Posterior cingulate gyrus (tissue), 11 donors: ENCODE data around the gene GPLD1.
"Not testable (repeated sequence)": the region's sequence is repeated elsewhere in the genome, so short reads cannot be mapped to it uniquely, and the experiment has no call there.

ENCODE experiments used
- DNase-seq, 10 donors: peaks; one replicate each; pipeline versions ENCODE4 v3.0.0 to v3.0.0-alpha.2; 2020 to 2021; ENCODE audit warnings: mixed read lengths in 3 of 10
- intact Hi-C: fragments of 100-400 bp; cut with DNase I; formaldehyde crosslinking; loops from one replicate; pipeline ENCODE4 v1.15.1; 2023

Gene GPLD1

DNA sequence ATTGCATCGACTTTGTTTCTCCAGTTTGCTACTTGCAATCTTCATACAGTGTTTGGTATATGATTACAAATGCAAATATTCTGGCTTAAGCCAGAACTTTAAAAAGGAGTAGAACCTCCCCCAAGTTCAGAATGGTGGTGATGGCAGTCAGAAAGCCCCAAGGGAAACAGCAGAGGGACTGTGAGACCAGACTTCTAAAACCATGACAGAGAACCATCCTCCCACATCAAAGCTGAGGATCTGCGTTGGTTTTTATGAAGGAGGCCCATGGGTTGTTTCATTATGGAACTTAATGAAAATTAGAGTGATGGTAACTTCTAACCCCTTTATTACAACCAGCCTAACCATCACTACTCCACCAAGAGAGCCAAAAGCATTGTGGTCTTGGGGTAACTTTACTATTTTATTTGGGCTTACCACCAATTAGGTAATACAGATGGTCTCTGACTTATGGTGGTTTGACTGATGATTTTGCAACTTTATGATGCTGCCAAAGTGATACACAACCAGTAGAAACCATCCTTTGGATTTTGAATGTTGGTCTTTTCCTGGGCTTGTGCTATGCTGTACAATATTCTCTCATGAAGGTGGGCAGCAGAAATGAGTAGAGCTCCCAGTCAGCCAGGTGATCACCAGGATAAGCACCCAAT, 97.5 kb downstream of the GPLD1 start:
- intact Hi-C loops: no loop called here
- DNase-seq: no peak

DNA sequence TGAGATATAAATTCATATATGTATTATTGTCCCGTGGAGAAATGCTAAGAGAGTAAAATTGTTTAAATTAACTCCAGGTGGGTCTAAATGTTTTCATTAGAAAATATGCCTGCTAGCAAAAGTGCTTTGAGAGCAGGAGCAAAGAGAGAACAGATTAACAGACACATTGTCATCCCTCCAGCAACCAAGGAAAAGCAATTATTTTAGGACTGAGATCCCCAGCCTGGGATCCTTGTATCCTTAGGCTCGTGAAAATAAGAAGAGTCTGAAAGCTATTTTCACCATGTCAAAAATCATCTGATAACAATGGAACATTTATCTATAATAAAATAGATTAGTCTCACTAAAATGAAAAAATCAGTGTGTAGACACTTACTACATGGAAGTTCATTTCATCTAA, 98.2 kb downstream of the GPLD1 start:
- no peak for DNase-seq
- intact Hi-C loops: no loop called here

DNA sequence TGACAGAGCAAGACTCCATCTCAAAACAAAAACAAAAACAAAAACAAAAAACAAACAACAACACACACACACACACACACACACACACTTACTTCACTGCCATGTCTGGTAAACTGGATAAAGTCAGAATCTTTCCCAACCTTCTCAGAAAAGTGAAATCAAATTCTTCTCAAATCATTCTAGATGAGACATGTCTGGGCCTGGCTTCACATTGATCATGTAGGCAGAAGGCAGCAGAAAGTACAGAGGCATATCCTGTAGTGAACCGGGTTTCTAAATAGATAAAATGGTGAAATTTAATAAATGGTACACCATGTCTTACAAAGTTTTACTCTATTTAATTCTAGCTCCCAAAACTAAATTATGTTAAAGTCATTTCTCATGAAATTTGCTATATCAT, 101.6 kb downstream of the GPLD1 start:
- intact Hi-C loops: loop anchor here (2.0 kb wide), 1 partner anchor 105 kb away; no protein-coding TSS in a partner anchor
- no peak for DNase-seq

DNA sequence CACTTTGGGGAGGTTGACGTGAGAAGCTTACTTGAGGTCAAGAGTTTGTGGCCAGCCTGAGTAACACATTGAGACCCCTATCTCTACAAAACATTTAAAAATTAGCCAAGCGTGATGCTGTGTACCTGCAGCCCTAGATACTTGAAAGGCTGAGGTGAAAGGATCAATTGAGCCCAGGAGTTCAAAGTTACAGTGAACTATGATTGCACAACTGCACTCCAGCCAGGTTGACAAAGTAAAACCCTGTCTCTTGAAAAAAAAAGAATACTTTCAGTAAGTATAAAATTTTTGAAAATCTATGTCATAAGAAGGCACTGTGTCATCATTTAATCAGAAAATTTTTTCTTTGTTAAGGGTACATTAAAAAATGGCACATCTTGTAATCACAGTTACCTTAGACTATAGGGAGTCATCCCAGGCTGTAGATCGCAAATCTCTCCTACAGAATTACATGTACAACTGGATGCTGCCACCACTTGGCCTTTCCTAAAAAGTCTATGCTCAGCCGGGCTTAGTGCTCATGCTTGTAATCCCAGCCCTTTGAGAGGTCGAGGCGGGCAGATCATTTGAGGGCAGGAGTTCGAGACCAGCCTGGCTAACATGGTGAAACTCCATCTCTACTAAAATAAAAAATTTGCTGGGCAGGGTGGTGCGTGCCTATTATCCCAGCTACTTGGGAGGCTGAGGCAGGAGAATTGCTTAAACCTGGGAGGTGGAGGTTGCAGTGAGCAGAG, 103.7 kb downstream of the GPLD1 start:
- intact Hi-C loops: no loop called here
- no peak for DNase-seq

DNA sequence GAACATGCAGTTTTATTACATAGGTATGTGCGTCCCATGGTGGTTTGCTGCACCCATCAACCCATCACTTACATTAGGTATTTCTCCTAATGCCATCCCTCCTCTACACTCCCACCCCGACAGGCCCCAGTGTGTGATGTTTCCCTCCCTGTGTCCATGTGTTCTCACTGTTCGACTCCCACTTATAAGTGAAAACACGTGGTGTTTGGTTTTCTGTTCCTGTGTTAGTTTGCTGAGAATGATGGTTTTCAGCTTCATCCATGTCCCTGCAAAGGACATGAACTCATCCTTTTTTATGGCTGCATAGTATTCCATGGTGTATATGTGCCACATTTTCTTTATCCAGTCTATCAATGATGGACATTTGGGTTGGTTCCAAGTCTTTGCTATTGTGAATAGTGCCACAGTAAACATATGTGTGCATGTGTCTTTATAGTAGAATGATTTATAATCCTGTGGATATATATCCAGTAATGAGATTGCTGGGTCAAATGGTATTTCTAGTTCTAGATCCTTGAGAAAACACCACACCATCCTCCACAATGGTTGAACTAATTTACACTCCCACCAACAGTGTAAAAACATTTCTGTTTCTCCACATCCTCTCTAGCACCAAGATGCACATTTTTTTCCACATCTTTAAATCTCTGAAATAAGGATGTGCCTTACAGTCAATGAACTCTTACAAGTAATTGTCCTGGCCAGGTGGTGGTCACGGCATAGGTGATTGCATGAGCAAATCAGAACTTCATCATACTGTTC, 104.8 kb downstream of the GPLD1 start:
- DNase-seq, intact Hi-C loops: not testable (repeated sequence)

DNA sequence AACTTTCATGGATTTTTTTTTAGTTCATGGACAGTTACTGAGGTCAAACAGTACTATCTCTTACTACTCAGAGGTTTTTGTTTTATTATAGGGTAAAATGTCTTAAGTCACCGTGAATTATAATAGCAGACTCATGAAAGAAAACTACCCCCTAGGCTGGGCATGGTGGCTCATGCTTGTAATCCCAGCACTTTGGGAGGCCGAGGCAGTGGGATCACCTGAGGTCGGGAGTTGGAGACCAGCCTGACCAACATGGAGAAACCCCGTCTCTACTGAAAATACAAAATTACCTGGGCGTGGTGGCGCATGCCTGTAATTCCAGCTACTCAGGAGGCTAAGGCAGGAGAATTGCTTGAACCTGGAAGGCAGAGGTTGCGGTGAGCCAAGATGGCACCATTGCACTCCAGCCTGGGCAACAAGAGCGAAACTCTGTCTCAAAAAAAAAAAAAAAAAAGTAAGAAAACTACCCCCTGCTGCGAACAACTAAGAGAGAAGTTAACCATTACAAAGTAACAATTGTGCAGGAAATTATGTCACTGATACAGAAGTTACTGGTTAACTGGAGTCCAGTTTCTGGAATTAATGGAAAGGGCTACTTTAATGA, 106.4 kb downstream of the GPLD1 start:
- intact Hi-C loops, DNase-seq: not testable (repeated sequence)

DNA sequence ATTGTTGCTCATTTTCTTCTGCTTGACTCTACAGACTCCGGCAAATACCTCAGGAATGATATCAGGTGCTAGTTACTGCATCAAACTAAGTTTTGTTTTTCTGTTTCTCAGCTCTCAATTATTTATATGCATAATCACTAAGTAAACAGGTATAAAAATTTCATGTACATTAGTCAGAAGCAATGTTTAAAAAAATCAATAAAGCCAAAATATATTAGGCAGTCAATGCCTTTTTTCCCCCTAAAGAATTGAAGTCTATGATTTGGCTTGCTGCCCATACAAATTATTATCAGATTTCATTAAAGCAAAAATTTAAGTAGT, 107.2 kb downstream of the GPLD1 start:
- no peak for DNase-seq
- intact Hi-C loops: no loop called here

DNA sequence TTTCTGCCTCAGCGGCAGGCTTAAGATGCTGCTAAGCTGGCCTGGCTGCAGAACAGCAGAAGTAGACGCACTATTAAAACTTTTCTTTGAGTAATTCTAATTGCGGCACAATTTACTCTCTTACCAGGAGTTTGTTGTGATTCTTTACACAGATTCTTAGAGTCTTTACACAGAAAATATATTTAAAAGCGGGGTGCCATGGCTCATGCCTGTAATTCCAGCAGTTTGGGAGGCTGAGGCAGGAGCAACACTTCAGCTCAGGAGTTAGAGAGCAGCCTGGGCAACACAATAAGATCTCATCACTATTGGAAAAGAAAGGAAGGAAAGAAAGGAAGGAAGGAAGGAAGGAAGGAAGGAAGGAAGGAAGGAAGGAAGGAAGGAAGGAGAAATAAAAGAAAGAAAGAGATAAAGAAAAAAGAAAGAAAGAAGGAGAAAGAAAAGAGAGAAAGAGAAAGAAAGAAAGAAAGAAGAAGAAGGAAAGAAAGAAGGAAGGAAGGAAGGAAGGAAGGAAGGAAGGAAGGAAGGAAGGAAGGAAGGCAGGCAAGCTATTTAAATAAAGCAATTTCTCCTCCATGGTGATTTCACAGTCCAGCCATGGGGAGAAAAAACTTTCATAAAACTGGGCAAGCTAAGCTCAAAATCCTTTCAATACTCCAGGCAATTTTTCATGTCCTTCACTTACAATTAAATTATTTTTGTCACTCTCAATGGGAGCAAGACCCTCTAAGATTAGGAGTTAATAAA, 107.7 kb downstream of the GPLD1 start:
- no peak for DNase-seq
- intact Hi-C loops: no loop called here

DNA sequence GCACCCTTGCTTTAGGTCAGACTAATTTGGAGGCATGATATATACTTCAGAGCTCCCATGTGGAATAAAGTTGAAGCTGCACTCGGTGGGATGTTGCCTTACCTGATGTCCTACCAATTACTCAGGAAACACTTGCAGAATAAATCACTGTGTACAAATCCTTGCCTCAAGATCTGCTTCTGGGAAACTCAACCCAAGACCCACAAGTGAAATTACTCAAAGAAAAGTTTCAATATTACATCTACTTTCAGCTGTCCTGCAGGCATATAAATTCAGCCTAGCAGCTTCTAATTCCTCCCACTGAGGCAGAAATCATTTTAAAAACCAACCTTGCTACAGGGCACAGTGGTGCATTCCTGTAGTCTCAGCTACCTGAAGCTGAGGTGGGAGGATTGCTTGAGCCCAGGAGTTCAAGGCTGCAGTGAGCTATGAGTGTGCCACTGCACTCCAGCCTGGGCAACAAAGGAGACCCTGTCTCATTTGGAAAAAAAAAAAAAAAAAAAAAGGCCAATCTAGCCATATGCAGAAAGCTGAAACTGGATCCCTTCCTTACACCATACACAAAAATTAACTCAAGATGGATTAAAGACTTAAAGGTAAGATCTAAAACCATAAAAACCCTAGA, 110.8 kb downstream of the GPLD1 start:
- intact Hi-C loops: no loop called here
- DNase-seq: no peak
